Spinal cord (tissue), 10 donors: ENCODE results near the gene ANAPC16. TPM values are rescaled to one million over a fixed set of nuclear protein-coding genes. Genes with fewer than 3 reads are reported as not detected.
A peak's percentile ranks its signal among the peaks of the same experiment; 100 is the strongest.
"Not testable (repeated sequence)": the region's sequence is repeated elsewhere in the genome, so short reads cannot be mapped to it uniquely, and the experiment has no call there.

Source experiments
- DNase-seq, 6 donors: peaks; one replicate each; pipeline versions ENCODE4 v3.0.0 to v3.0.0-alpha.2; 2013 to 2015; ENCODE audit warnings: low spot score in 6 of 6, low read depth in 4 of 6
- H3K27ac ChIP-seq: one replicate; pipeline ENCODE4 v1.5.1; 2013; ENCODE audit warnings: low read depth, low read length, control low read depth
- H3K27me3 ChIP-seq: one replicate; pipeline ENCODE4 v1.6.1; 2013; ENCODE audit warnings: low read length; ENCODE audit not compliant: control insufficient read depth, insufficient read depth
- H3K36me3 ChIP-seq: one replicate; pipeline ENCODE4 v1.6.1; 2013; ENCODE audit warnings: low read length; ENCODE audit not compliant: control insufficient read depth, insufficient read depth
- H3K4me1 ChIP-seq: one replicate; pipeline ENCODE4 v1.6.1; 2013; ENCODE audit warnings: low read length; ENCODE audit not compliant: control insufficient read depth, insufficient read depth
- H3K4me3 ChIP-seq: one replicate; pipeline ENCODE4 v1.5.1; 2013; ENCODE audit warnings: low read depth, low read length, control low read depth
- H3K9me3 ChIP-seq: one replicate; pipeline ENCODE4 v1.6.1; 2013; ENCODE audit warnings: low read length; ENCODE audit not compliant: control insufficient read depth, insufficient read depth
- WGBS: methylation state at CpG from one replicate; pipeline ENCODE4 v1.1.5; 2013; ENCODE audit warnings: missing lambda C conversion rate; ENCODE audit not compliant: insufficient coverage; 5-methylcytosine and 5-hydroxymethylcytosine counted together
- polyA plus RNA-seq, 2 donors: library from polyadenylated mRNA; unstranded; fragments of 120-200 nt; gene quantifications; one replicate each; pipeline ENCODE4 v1.2.1, GENCODE V29; 2013; ENCODE audit not compliant: insufficient read length in 2 of 2
- total RNA-seq, 2 donors: library from RNA; depleted of rRNA in 1 of 2; stranded (reverse); fragments of 120-200 nt in 1 of 2; fragments of >200 nt in 1 of 2; gene quantifications; one replicate each; pipeline versions ENCODE4 v1.2.3 to v1.2.4, GENCODE V29; 2013 to 2014
- donor health status: healthy.

ANAPC16 gene
- total and polyA plus RNA-seq, 4 donors, result 57.7 to 88.7 (median 76.5) TPM

- 48% methylated on average over 5 of the region's 6 CpGs for WGBS
- Histone ChIP-seq H3K27me3 (no peaks in the 10 kb centered on the region), H3K36me3 (no peaks in the 10 kb centered on the region), H3K9me3 (no peaks in the 10 kb centered on the region), H3K27ac (no peak overlapping the region), H3K4me1 (peaks cover 19% of the 10 kb centered on the region), H3K4me3 (no peak overlapping the region)
- DNase-seq, result no peak
These were observed 51.6 kb downstream of the ANAPC16 start for GRCh38 chr10:72267381-72267780.

- DNase-seq, result no peak
- peaks cover 25% of the 10 kb centered on the region for H3K4me1 ChIP-seq
- WGBS, result 77% methylated on average over 15 of the region's 15 CpGs
These were observed 52.1 kb downstream of the ANAPC16 start for GRCh38 chr10:72267819-72268399.

GRCh38 chr10:72268475-72269200, 52.8 kb downstream of the ANAPC16 start:
- not testable (repeated sequence) for H3K36me3 ChIP-seq

More at GRCh38 chr10:72267819-72268399, 52.1 kb downstream of the ANAPC16 start:
- no peaks in the 10 kb centered on the region for H3K36me3 ChIP-seq
- no peaks in the 10 kb centered on the region for H3K9me3 ChIP-seq
- no peak overlapping the region for H3K4me3 ChIP-seq
- no peaks in the 10 kb centered on the region for H3K27me3 ChIP-seq
- H3K27ac ChIP-seq, result no peak overlapping the region

DNA sequence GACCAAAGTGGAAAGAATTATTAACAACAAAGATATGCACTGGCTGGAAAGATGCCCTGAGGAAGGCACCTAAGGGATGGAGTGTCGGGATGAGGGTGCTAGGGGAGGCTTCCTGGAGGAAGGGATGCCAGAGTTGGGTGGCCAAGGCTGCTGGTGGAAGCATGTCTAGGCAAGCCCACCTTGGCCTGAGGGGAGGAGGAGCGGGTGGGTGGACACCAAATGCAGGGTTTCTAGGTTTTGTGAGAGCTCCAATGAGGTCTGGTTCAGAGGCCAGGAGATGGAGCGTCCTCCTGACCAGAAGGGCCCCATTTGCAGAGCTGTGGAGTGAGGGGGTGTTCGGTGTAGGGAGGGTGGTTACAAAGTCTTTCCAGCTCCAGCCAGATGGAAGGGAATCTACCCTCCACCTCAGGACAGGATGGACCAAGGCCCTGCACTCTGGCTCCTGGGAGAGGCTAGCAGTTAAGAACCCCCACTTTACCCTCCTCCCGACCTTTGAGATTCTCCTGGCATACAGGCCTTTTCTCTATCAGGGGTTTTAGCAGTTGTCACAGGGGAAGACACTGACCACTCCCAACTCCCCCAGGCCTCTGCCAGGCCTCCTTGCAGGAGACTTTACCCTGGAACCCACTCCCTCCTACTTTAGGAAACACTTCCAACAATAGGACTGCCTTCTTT, 54.9 kb downstream of the ANAPC16 start:
- DNase-seq, result no peak
- WGBS, result 86% methylated on average over 4 of the region's 5 CpGs
- no peaks in the 10 kb centered on the region for H3K9me3 ChIP-seq
- H3K36me3 ChIP-seq, result peaks cover 19% of the 10 kb centered on the region
- no peak overlapping the region for H3K27ac ChIP-seq
- peaks cover 43% of the 10 kb centered on the region for H3K4me1 ChIP-seq
- H3K27me3 ChIP-seq, result no peaks in the 10 kb centered on the region
- H3K4me3 ChIP-seq, result no peak overlapping the region

More at GRCh38 chr10:72268475-72269200, 52.8 kb downstream of the ANAPC16 start:
- not testable (repeated sequence) for H3K27ac ChIP-seq, H3K27me3 ChIP-seq, H3K9me3 ChIP-seq, DNase-seq, H3K4me3 ChIP-seq
- H3K4me1 ChIP-seq, result peaks cover 29% of the 10 kb centered on the region
- 100% methylated on average over 2 of the region's 5 CpGs for WGBS

GRCh38 chr10:72272689-72273409, 57.0 kb downstream of the ANAPC16 start:
- peak overlapping the region; percentile 100 for H3K27ac ChIP-seq
- 2% methylated on average over 23 of the region's 28 CpGs for WGBS
- no peaks in the 10 kb centered on the region for H3K9me3 ChIP-seq
- H3K27me3 ChIP-seq, result no peaks in the 10 kb centered on the region
- peaks cover 24% of the 10 kb centered on the region for H3K36me3 ChIP-seq
- H3K4me1 ChIP-seq, result peaks cover 58% of the 10 kb centered on the region
- H3K4me3 ChIP-seq, result peak overlapping the region; percentile 98
- DNase-seq, result peak in 5 of 6 donors; percentile 70 to 96 (median 83)

DNA sequence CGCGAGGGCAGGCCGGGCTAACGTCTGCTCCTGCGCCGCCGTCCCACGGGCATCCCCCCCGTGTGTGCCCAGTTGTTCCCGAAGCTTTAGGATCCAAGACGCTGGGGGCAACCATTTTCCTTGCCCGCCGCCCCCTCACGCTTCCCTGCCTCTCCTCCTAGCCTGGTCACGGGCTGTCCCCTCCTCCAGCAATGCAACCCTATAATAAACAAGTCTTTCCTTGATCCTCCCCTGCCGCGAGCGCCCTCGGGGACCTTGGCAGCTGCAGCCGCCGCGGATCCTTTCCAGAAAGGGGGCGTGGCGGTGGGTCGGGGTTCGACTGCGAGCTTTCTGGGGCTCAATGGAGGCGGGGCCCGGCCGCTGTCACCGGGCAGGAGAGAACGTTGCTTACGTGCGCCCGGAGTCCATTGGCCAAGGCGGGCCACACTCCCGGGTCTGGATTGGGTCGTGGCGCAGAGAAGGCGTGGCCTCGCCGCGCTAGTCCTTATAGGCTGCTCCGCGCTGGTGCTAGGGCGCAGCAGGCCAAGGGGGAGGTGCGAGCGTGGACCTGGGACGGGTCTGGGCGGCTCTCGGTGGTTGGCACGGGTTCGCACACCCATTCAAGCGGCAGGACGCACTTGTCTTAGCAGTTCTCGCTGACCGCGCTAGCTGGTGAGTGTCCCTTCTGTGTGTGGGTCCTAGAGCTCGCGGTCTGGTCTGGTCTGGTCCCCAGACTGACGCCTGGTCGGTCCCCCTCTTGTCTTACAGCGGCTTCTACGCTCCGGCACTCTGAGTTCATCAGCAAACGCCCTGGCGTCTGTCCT, 57.8 kb downstream of the ANAPC16 start, which contains the start of gene DDIT4:
TSS of gene DDIT4 (plus strand) at position 515 of the 803 bp plus-strand sequence. CDS start 293 bp downstream, outside the sequence.
- peak within 1 kb of the TSS; percentile 98 for H3K4me3 ChIP-seq
- DNase-seq, result peak; percentile 95 to 100 (median 97)
- peaks cover 24% of the 10 kb centered on the region for H3K36me3 ChIP-seq
- peak within 1 kb of the TSS; percentile 100 for H3K27ac ChIP-seq
- under 1% methylated on average over 67 of the region's 67 CpGs for WGBS
- H3K9me3 ChIP-seq, result no peaks in the 10 kb centered on the region
- H3K27me3 ChIP-seq, result no peaks in the 10 kb centered on the region
- H3K4me1 ChIP-seq, result peaks cover 57% of the 10 kb centered on the region

- Histone ChIP-seq H3K36me3 (peaks cover 24% of the 10 kb centered on the region), H3K27ac (peak overlapping the region; percentile 98), H3K27me3 (no peaks in the 10 kb centered on the region), H3K4me1 (peaks cover 57% of the 10 kb centered on the region), H3K4me3 (peak overlapping the region; percentile 98), H3K9me3 (no peaks in the 10 kb centered on the region)
- no peak for DNase-seq
- WGBS, result 1% methylated on average over 40 of the region's 40 CpGs
These were observed 58.5 kb downstream of the ANAPC16 start for GRCh38 chr10:72274213-72274729.

DNA sequence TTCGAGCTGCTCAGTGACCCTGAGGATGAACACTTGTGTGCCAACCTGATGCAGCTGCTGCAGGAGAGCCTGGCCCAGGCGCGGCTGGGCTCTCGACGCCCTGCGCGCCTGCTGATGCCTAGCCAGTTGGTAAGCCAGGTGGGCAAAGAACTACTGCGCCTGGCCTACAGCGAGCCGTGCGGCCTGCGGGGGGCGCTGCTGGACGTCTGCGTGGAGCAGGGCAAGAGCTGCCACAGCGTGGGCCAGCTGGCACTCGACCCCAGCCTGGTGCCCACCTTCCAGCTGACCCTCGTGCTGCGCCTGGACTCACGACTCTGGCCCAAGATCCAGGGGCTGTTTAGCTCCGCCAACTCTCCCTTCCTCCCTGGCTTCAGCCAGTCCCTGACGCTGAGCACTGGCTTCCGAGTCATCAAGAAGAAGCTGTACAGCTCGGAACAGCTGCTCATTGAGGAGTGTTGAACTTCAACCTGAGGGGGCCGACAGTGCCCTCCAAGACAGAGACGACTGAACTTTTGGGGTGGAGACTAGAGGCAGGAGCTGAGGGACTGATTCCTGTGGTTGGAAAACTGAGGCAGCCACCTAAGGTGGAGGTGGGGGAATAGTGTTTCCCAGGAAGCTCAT, 59.0 kb downstream of the ANAPC16 start:
- H3K36me3 ChIP-seq, result peaks cover 24% of the 10 kb centered on the region
- 6% methylated on average over 26 of the region's 26 CpGs for WGBS

More for the DNA sequence above, 59.0 kb downstream of the ANAPC16 start:
- Histone ChIP-seq H3K4me1 (peaks cover 57% of the 10 kb centered on the region), H3K9me3 (no peaks in the 10 kb centered on the region), H3K27me3 (no peaks in the 10 kb centered on the region), H3K4me3 (peak overlapping the region; percentile 98), H3K27ac (peak overlapping the region; percentile 98)
- DNase-seq, result peak in 3 of 6 donors; percentile 43 to 84 (median 81)
